ENCODE measurements around the gene CASP2.

DNA sequence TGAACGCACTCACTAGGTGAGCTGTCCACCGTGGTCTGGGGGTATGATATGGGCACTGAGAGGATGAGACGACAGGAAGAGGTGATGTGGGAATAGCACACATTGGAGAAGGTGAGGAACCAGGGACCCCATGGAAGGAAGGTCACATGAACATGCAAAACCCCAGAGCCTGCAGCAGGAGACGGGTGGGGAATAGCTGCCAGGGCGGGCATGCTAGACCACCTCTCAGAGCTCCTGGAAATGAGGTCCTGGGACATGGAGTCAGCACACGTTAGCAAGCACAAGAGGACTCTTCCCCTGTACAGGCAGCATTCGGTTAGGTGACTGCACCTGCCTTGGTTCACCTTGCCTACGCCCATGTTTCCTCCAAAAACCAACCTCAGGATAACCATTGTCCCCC is 66.2 kb downstream of the CASP2 start:
- TF ChIP-seq CTCF (IDR thresholded peaks at IDR 0.05) (no peak), POLR2A (IDR thresholded peaks at IDR 0.05) (no peak)
